Measurements from ENCODE around the gene PRKCA.

GRCh38 chr17:66340720-66341119, 38.3 kb downstream of the PRKCA start:
- TF ChIP-seq GATA2 (IDR thresholded peaks at IDR 0.05; ENCODE audit: low read depth, low read length) (no peak), GATA3 (IDR thresholded peaks at IDR 0.05; ENCODE audit: low read depth, low read length) (no peak)

Data from SH-SY5Y (cell line).